HL-60/S4 treated with phorbol 12-myristate 13-acetate at 8.2 ng/mL for 4 days and 3 days (cell line): ENCODE results near the gene S100A6.

Experiments
- in situ Hi-C: fragments of 300-500 bp; cut with MboI; formaldehyde crosslinking; loops from 2 replicates; pipeline ENCODE4 v1.15.0; 2022; ENCODE audit warnings: low sequenced_read_pairs

Gene S100A6

GRCh38 chr1:153546796-153547559 is 11.2 kb upstream of the S100A6 start:
- in situ Hi-C loops: loop anchor here (25.0 kb wide), 1 partner anchor 440 kb away; the partner anchor contains the start of genes JTB, RAB13 and RPS27

GRCh38 chr1:153546371-153546770 is 10.6 kb upstream of the S100A6 start:
- in situ Hi-C loops: loop anchor here (25.0 kb wide), 1 partner anchor 441 kb away; the partner anchor contains the start of genes JTB, RAB13 and RPS27

GRCh38 chr1:153545067-153546055 is 9.6 kb upstream of the S100A6 start, which contains the start of gene S100A4:
Gene S100A4, minus strand, starts transcription at chr1:153545806. Its CDS starts 1,012 bp downstream, at chr1:153544794.
- in situ Hi-C loops: loop anchor here (25.0 kb wide), 1 partner anchor 442 kb away; the partner anchor contains the start of genes JTB, RAB13 and RPS27

- in situ Hi-C loops: loop anchor here (25.0 kb wide), 1 partner anchor 443 kb away; the partner anchor contains the start of genes JTB, RAB13 and RPS27
Measured at GRCh38 chr1:153544453-153545066, 8.8 kb upstream of the S100A6 start.

- in situ Hi-C loops: loop anchor here (25.0 kb wide), 1 partner anchor 444 kb away; the partner anchor contains the start of genes JTB, RAB13 and RPS27
Measured at GRCh38 chr1:153543736-153544135, 7.9 kb upstream of the S100A6 start.

GRCh38 chr1:153542956-153543711 is 7.3 kb upstream of the S100A6 start:
- in situ Hi-C loops: loop anchor here (25.0 kb wide), 1 partner anchor 444 kb away; the partner anchor contains the start of genes JTB, RAB13 and RPS27

- in situ Hi-C loops: loop anchor here (25.0 kb wide), 1 partner anchor 445 kb away; the partner anchor contains the start of genes JTB, RAB13 and RPS27
Measured at GRCh38 chr1:153541641-153542590, 6.1 kb upstream of the S100A6 start.

- in situ Hi-C loops: loop anchor here (25.0 kb wide), 1 partner anchor 447 kb away; the partner anchor contains the start of genes JTB, RAB13 and RPS27
Measured at GRCh38 chr1:153540394-153541361, 4.9 kb upstream of the S100A6 start, which contains the start of gene S100A5. Gene S100A5, minus strand, starts transcription at chr1:153540934. Its CDS starts 743 bp downstream, at chr1:153540191.

GRCh38 chr1:153539395-153540093 is 3.8 kb upstream of the S100A6 start:
- in situ Hi-C loops: loop anchor here (25.0 kb wide), 1 partner anchor 448 kb away; the partner anchor contains the start of genes JTB, RAB13 and RPS27

GRCh38 chr1:153538315-153538821 is 2.6 kb upstream of the S100A6 start:
- in situ Hi-C loops: loop anchor here (25.0 kb wide), 1 partner anchor 449 kb away; the partner anchor contains the start of genes JTB, RAB13 and RPS27

GRCh38 chr1:153537376-153537730 is 1.6 kb upstream of the S100A6 start:
- in situ Hi-C loops: loop anchor here (25.0 kb wide), 1 partner anchor 450 kb away; the partner anchor contains the start of genes JTB, RAB13 and RPS27

- in situ Hi-C loops: loop anchor here (25.0 kb wide), 1 partner anchor 450 kb away; the partner anchor contains the start of genes JTB, RAB13 and RPS27
Measured at GRCh38 chr1:153536671-153537375, 1.0 kb upstream of the S100A6 start.

GRCh38 chr1:153536012-153536670 is 350 bp upstream of the S100A6 start:
- in situ Hi-C loops: loop anchor here (25.0 kb wide), 1 partner anchor 451 kb away; the partner anchor contains the start of genes JTB, RAB13 and RPS27

- in situ Hi-C loops: loop anchor here (25.0 kb wide), 1 partner anchor 452 kb away; the partner anchor contains the start of genes JTB, RAB13 and RPS27
Measured at GRCh38 chr1:153534925-153535241, 908 bp downstream of the S100A6 start.
